ENCODE results near the gene PIWIL4.

PIWIL4 gene

DNA sequence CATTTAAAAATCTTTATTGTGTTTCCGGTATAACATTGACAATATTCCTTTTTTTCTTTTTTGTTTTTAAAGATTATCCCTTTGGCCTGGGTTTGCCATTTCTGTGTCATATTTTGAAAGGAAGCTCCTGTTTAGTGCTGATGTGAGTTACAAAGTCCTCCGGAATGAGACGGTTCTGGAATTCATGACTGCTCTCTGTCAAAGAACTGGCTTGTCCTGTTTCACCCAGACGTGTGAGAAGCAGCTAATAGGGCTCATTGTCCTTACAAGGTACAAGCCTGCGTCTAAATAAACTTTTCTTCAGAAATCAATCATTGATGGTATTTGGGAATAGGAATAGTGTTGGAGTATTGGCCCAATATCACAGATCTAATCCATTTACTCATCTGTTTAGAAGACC, 19.8 kb downstream of the PIWIL4 start:
- Histone ChIP-seq H3K9me2 (replicated peaks; ENCODE audit: insufficient read depth, low read length) (no peaks in the 10 kb centered on the region), H3K36me3 (replicated peaks; ENCODE audit: insufficient read depth, low read length) (no peaks in the 10 kb centered on the region), H4K20me1 (ENCODE audit: insufficient read depth, low read length) (no peaks in the 10 kb centered on the region), H3K9me3 (replicated peaks; ENCODE audit: insufficient read depth, low read length) (no peaks in the 10 kb centered on the region), H2AFZ (ENCODE audit: low read length) (no peak overlapping the region), H3K27me3 (replicated peaks; ENCODE audit: insufficient read depth, low read length) (no peaks in the 10 kb centered on the region), H3K27ac (ENCODE audit: low read length) (no peak overlapping the region), H3F3A (ENCODE audit: insufficient read depth, low read length) (no peaks in the 10 kb centered on the region), H3K4me1 (ENCODE audit: low read length) (peaks cover 26% of the 10 kb centered on the region), H3K4me3 (ENCODE audit: low read length) (no peak overlapping the region), H3K79me2 (ENCODE audit: low read length) (no peaks in the 10 kb centered on the region), H3K9ac (ENCODE audit: low read length) (no peak overlapping the region), H3K4me2 (ENCODE audit: low read depth, low read length) (no peak overlapping the region)
- TF ChIP-seq EZH2 (optimal IDR thresholded peaks at IDR 0.05; ENCODE audit: low read depth, low read length) (no peak), EZH2phosphoT487 (IDR thresholded peaks at IDR 0.05; ENCODE audit: low read length) (no peak), CTCF (IDR thresholded peaks at IDR 0.05; ENCODE audit: low read length) (no peak)
- no peak for DNase-seq

DNA sequence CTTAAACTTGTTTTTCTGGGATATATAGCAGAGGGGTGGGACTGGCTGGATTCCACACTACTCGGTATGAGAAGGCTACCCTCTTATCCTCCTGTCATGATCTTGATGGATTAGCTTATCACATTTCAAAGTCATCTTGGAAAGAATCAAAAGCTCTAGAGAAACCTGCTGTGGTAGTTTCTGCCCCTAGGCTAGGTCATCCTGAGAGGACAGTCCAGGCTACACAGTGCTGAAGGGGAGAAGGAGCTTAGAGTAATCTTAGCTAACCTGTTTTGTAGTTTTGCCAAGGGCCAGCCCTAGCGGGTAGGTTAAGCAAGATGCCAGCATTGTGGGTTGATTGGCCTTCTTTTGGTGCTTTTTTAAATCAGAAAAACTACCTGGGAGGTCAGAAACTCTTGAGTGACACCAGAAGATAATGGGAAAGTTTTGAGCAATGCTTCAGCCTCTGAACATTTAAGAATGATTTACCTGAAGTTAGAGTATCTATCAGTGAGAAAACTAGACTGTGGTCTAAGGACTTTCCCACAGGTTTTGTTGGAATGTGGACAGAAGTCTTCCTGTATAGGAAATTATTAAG, 21.3 kb downstream of the PIWIL4 start:
- no peaks in the 10 kb centered on the region for H3K27me3 ChIP-seq (replicated peaks; ENCODE audit: insufficient read depth, low read length)
- no peak overlapping the region for H2AFZ ChIP-seq (ENCODE audit: low read length)
- no peak overlapping the region for H3K4me2 ChIP-seq (ENCODE audit: low read depth, low read length)
- no peak overlapping the region for H3K27ac ChIP-seq (ENCODE audit: low read length)
- H4K20me1 ChIP-seq (ENCODE audit: insufficient read depth, low read length): no peaks in the 10 kb centered on the region
- H3K9me2 ChIP-seq (replicated peaks; ENCODE audit: insufficient read depth, low read length): no peaks in the 10 kb centered on the region
- no peaks in the 10 kb centered on the region for H3K9me3 ChIP-seq (replicated peaks; ENCODE audit: insufficient read depth, low read length)
- H3K79me2 ChIP-seq (ENCODE audit: low read length): no peaks in the 10 kb centered on the region
- H3K4me1 ChIP-seq (ENCODE audit: low read length): peaks cover 28% of the 10 kb centered on the region
- no peak for TF ChIP-seq EZH2 (optimal IDR thresholded peaks at IDR 0.05; ENCODE audit: low read depth, low read length)
- TF ChIP-seq CTCF (IDR thresholded peaks at IDR 0.05; ENCODE audit: low read length): no peak
- TF ChIP-seq EZH2phosphoT487 (IDR thresholded peaks at IDR 0.05; ENCODE audit: low read length): no peak
- no peak overlapping the region for H3K4me3 ChIP-seq (ENCODE audit: low read length)
- H3K9ac ChIP-seq (ENCODE audit: low read length): no peak overlapping the region
- H3K36me3 ChIP-seq (replicated peaks; ENCODE audit: insufficient read depth, low read length): no peaks in the 10 kb centered on the region
- DNase-seq: no peak
- no peaks in the 10 kb centered on the region for H3F3A ChIP-seq (ENCODE audit: insufficient read depth, low read length)

- H3K9me2 ChIP-seq (replicated peaks; ENCODE audit: insufficient read depth, low read length): no peaks in the 10 kb centered on the region
- no peak overlapping the region for H3K9ac ChIP-seq (ENCODE audit: low read length)
- no peak overlapping the region for H3K27ac ChIP-seq (ENCODE audit: low read length)
- TF ChIP-seq EZH2 (optimal IDR thresholded peaks at IDR 0.05; ENCODE audit: low read depth, low read length): no peak
- no peak for TF ChIP-seq EZH2phosphoT487 (IDR thresholded peaks at IDR 0.05; ENCODE audit: low read length)
- no peak for TF ChIP-seq CTCF (IDR thresholded peaks at IDR 0.05; ENCODE audit: low read length)
- H3K9me3 ChIP-seq (replicated peaks; ENCODE audit: insufficient read depth, low read length): no peaks in the 10 kb centered on the region
- no peaks in the 10 kb centered on the region for H3F3A ChIP-seq (ENCODE audit: insufficient read depth, low read length)
- no peak for DNase-seq
- no peaks in the 10 kb centered on the region for H3K27me3 ChIP-seq (replicated peaks; ENCODE audit: insufficient read depth, low read length)
- no peak overlapping the region for H2AFZ ChIP-seq (ENCODE audit: low read length)
- no peaks in the 10 kb centered on the region for H3K36me3 ChIP-seq (replicated peaks; ENCODE audit: insufficient read depth, low read length)
- H3K4me1 ChIP-seq (ENCODE audit: low read length): peaks cover 22% of the 10 kb centered on the region
- H4K20me1 ChIP-seq (ENCODE audit: insufficient read depth, low read length): no peaks in the 10 kb centered on the region
- no peak overlapping the region for H3K4me3 ChIP-seq (ENCODE audit: low read length)
- no peaks in the 10 kb centered on the region for H3K79me2 ChIP-seq (ENCODE audit: low read length)
- H3K4me2 ChIP-seq (ENCODE audit: low read depth, low read length): no peak overlapping the region; the same call in 1 of the 2 replicates
Measured at GRCh38 chr11:94590352-94591041, 23.3 kb downstream of the PIWIL4 start.

Measured in MM.1S (cell line).